Stimulated activated CD8-positive, alpha-beta memory T cell treated with anti-CD3 and anti-CD28 coated beads, Interleukin-12 subunit alpha, Interleukin-12 subunit beta, amount 100 ng/mL, for 1 hour (primary cell): ENCODE measurements around the gene REXO5.
A peak's percentile ranks its signal among the peaks of the same experiment; 100 is the strongest.
"Not testable (repeated sequence)": the region's sequence is repeated elsewhere in the genome, so short reads cannot be mapped to it uniquely, and the experiment has no call there.

Experiments
- DNase-seq: peaks from one replicate; pipeline ENCODE4 v3.0.0-alpha.2; 2020; ENCODE audit warnings: low read depth

REXO5 gene

DNA sequence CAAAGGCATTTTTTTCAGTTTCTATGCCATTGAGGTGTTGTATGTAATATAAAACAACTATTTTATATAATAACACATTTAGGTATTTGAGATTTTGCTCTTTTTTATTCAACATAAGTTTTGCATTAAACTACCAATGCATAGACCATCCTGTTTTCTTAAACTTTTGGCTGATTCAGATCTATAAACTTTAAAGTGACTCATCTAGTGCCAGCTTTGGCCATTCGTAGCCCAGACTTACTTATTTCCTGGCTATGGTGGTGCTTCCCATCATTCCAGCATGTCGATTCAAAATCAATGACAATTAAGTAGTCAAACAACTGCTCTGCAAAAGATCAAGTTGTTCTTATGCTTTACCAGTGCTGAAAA lies 3.2 kb upstream of the REXO5 start:
- DNase-seq = no peak

- no peak for DNase-seq
Measured at GRCh38 chr16:20803561-20804214, 2.6 kb upstream of the REXO5 start.

DNA sequence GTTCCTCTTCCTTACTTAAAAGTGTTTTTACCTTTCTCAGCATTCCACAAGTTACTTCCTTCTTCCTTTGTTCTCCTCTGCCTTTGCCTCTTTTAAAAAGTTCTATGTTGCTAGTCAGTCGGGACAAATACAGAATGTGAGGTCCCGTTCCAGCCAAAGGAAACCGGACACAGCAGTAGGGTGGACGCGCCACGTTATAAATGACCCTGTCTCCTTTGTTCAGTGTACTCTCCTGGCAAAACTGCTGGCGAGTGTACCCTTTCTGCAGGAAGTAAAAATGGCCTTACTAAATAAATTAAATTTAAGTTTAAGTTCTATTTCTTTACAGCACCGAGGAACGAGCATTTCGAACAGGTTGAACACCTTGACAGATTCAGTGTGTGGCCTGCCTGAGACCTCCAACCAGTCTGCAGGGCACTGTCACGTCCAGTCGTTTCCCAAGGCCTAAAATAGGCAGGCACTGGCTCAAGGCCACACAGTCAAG lies 601 bp upstream of the REXO5 start:
- DNase-seq = not testable (repeated sequence)

- DNase-seq = no peak
Measured at GRCh38 chr16:20807862-20808261, 1.5 kb downstream of the REXO5 start.

- DNase-seq = no peak
Measured at GRCh38 chr16:20811889-20812439, 5.6 kb downstream of the REXO5 start.

GRCh38 chr16:20812510-20812909 lies 6.2 kb downstream of the REXO5 start:
- no peak for DNase-seq

- DNase-seq = no peak
Measured at GRCh38 chr16:20814784-20815183, 8.5 kb downstream of the REXO5 start.

GRCh38 chr16:20818929-20819585 lies 12.7 kb downstream of the REXO5 start:
- DNase-seq = no peak

DNA sequence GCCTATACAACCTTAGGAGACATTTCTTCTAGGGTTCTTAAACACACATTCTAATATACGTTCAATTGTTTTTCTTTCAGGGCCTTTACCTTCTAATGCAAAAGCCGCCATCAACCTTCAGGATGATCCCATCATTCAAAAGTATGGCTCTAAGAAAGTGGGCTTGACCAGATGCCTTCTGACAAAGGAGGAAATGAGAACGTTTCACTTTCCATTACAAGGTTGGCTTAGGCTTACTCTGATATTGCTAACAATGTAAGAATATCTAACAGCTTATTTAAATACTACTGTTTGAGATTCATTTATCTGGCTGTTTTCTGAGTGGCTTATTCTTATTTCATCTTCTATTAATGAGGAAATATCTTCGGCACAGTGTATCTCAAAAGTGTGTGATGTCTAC lies 15.4 kb downstream of the REXO5 start:
- no peak for DNase-seq

DNA sequence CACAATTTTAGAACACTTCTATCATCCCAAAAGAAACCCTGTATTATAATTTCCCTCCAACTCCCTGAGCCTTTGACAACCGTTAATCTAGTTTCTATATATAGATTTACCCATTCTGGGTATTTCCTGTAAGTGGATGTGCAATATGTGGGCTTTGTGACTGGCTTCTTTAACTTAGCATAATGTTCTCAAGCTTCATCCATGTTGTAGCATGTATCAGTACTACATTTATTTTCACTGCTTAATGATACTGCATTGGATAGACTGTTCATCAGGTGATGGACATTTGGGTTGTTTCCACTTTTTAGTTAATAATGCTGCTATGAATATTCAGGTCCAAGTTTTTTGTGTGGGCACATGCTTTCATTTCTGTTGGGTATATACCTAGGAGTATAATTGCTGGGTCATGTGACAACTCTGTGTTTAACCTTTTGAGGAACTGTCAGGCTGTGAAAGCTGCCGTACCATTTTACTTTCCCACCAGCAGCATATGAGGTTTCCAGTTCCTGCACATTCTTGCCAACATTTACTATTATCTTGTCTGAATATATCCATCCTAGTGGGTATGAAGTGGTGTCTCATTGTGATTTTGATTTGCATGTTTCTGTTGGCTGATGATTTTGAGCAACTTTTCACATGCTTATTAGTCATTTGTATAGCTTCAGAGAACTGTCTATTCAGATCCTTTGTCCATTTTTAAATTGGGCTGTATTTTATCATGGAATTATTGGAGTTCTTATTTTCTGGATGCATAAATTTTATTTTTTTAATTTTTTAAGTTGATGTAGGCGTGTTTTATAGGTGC lies 16.4 kb downstream of the REXO5 start:
- DNase-seq = no peak

- no peak for DNase-seq
Measured at GRCh38 chr16:20826039-20826566, 19.8 kb downstream of the REXO5 start.

DNA sequence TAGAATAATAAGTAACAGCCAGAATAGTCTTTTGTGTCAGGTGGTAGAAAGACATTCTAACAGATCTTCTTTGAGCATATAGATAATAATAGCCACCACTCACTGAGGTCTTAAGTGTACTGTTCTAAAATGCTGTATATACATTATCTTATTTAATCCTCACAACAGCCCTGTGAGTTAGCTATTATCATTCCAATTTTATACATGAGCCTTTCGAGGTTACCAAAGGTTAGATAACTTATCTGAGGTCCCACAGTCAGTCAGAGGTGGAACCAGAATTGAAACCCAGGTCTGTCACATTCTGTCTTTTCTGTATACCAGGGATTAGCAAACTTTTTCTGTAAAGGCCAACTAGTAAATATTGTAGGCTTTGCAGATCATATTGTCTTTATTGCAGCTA lies 23.2 kb downstream of the REXO5 start:
- DNase-seq = no peak

DNA sequence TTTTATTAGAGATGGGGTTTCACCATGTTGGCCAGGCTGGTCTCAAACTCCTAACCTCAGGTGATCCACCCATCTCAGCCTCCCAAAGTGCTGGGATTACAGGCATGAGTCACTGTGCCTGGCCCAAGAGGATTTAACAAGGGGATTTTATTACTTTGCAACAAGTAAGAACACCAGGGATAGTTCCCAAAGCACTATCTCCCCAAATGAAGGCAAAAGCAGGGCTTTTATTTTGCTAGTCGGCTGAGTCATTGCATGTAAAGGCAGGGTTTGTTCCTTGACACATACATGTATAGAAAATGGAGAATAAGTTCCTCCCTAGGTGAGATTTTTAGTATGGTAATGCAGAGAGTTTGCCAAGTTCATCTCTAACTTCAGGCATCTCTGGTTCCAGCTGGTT lies 24.0 kb downstream of the REXO5 start:
- DNase-seq = no peak

GRCh38 chr16:20833086-20833485 lies 26.8 kb downstream of the REXO5 start:
- DNase-seq = no peak

DNA sequence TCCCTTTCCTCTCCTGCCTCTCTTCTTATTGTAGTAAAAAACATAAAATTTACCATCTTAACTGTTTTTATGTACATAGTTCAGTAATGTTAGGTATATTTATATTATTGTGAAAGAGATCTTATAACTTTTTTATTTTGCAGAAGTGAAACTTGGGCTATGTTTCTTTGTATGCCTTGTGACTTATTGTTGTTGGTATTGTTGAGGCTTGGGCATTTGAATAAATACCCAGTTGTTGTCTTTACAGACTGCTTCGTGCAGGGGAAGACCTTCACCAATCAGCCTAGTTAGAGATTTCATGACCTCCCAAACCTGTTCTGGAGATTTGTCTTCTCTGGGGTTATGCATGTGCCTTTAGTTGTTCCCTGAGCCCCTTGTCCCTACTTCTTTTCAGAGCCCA lies 31.9 kb downstream of the REXO5 start:
- DNase-seq = no peak

DNA sequence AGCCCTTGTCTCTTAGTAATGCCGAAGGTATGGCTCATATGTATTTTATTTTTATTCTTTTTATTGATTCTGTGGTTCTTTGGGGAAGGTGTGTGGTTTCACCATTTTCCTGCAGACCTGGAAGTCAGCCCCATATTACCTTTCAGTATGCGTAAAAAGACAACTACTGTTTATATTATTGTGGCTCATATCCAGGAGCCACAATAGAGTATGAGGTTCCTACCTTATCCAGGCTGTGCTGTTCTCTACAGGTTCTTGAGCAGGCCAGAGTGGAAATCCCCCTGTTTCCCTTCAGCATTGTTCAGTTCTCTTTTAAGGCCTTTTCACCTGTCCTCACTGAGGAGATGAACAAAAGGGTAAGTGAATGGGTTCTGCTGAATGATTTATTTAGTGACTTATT lies 33.2 kb downstream of the REXO5 start:
- DNase-seq = no peak

DNA sequence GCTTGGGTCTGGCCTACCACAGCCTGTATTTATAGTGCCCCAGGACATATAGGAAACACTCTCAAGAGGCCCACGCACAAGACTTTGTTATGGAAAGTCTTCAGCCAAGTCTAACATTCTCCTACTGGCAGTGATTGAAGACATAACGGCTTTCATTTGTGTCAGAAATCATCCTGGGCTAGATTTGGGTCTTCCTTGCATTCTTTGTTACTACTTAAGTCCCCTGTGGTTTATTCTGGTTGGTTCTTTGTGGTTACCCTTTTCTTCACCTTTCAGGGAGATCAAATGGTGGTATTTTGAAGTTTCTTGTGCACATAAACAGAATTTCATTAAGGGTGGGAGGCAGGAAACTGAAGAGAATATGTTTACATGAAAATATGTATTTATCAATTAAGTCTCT lies 37.7 kb downstream of the REXO5 start:
- no peak for DNase-seq

GRCh38 chr16:20844588-20844987 lies 38.3 kb downstream of the REXO5 start:
- no peak for DNase-seq

DNA sequence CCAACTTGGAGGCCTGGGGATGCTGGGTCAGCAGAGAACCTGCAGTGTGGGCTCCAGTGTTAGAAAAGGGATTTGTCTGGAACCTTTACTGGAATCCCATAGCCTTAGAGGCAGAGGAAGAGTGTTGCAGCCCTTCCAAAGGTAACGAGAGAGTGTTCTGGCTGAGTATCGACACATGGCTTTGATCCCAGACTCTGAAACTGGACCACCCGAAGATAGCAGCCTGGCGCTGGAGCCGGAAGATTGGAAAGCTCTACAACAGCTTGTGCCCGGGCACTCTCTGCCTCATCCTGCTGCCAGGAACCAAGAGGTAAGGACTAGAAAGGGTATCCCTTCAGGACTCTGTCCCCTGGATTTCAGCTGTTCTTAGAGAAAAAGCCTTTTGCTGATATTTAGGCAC lies 39.7 kb downstream of the REXO5 start:
- no peak for DNase-seq

DNA sequence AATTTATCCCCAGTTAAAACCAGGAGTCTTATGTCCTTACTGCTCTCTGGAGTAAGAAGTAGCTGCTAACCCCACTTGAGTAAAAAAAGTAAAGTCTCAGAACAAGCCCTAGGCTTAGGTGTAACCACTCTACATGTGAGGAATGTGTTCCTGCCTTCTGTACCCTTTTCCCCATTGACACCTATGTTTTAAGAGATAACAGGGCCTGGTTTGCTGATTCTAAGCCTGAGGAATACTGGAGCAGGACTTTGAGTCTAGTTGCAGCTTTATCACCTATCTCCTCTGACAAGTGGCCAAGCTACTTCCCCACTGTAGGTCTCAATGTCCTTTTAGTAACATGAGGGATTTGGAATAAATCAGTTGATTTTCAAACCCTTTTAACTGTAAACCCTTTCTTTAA lies 40.2 kb downstream of the REXO5 start:
- DNase-seq = no peak

DNA sequence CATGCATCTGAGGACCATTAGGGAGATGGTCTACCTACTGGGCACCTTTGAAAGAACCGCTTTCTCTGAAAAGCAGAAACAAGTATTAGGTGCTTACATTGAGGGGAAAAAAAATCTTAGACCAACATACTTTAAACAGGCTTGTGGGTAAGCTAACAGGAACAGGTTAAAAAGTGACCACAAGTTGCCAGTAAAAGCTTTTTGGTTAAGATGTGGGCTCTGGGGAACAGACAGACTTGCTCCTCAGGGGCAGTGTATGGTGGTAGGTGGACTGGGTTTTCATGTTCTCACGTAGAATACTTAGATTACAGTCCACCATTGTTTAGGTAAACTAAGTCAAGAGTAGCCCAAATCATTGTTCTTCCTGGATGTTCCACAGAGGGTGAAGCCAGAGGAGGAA lies 41.2 kb downstream of the REXO5 start:
- no peak for DNase-seq

DNA sequence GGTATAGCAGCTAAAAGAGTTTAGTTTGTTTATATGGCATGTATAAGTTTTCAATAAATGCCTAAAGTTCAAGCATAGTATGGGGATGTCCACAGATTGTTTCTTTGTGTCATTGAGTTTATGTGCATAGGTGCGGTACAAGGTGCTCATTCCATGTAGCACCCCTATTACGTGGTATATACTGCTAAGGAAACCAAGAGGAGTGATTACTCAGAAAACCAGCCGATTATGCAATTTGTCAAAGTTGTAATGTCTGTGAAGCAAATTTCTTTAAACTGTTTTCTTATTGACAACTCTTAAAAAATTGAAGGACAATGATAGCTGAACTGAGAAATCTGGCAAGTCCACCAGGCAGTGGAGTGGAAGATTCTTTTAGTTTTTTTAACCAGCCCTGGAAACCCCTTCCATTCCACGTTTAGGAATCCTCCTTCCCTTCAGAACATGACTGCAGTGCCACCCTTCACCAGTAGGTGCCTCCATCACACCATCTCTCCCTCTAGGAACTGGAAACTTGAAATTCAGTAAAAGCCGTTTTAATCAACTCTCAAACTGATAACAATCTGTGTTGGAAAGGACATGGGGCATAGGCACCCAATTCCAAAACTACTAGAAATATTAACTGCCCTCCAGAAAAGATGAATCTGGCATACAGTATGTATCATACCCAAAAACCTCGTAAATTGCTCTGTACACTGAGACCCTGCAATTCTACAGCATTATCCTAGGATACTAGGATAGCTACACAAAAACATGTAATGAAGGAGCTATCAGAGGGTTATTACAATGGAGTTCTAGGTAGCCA lies 43.5 kb downstream of the REXO5 start:
- DNase-seq = peak; percentile 33
